Measurements from ENCODE around the gene CC2D1A.

DNA sequence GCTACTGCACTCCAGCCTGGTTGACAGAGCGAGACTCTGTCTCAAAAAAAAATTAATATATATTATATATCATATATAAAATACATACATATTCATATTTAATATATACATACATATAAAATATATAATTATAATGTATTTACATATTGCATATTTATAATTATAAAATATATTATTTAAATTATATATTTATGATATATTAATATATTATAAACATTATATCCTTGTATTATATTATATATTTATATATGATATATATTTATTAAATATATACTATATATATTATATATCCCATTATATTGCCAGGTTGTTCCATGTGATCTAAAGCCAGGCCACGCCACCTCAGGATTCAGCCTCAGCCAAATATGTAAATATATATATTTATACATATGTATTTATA lies 9.8 kb upstream of the CC2D1A start:
- no peak for TF ChIP-seq EZH2phosphoT487 (IDR thresholded peaks at IDR 0.05; ENCODE audit: insufficient read depth, low read depth)
- TF ChIP-seq EZH2 (IDR thresholded peaks at IDR 0.05; ENCODE audit: insufficient read depth, poor library complexity, severe bottlenecking): no peak
